ENCODE results near the gene TUBB6. TPM values are rescaled to one million over a fixed set of nuclear protein-coding genes. Genes with fewer than 3 reads are reported as not detected.
A peak's percentile ranks its signal among the peaks of the same experiment; 100 is the strongest.

Gene TUBB6
- total and polyA plus RNA-seq, 3 experiments from 2014 or later, result 0.77 to 9.1 (median 8.8) TPM

GRCh38 chr18:12314591-12315305 is 6.7 kb downstream of the TUBB6 start:
- Mint-ChIP-seq H3K9me3 (peaks cover 7 to 22% (median 19%) of the 10 kb centered on the region in 5 donors), H3K4me3 (no peak overlapping the region), H3K27ac (peak overlapping the region in 1 of 8 donors; percentile 36), H3K4me1 (no peaks in the 10 kb centered on the region), H3K27me3 (peaks cover 9 to 19% of the 10 kb centered on the region in 2 donors), H3K36me3 (peaks cover 0 to 7% (median 2%) of the 10 kb centered on the region in 3 donors)
- no peak for DNase-seq
- H3K27ac ChIP-seq (ENCODE audit: low read depth, low read length), result no peak overlapping the region
- H3K36me3 ChIP-seq (ENCODE audit: insufficient read depth, low read length), result no peaks in the 10 kb centered on the region
- no peak overlapping the region for H3K4me3 ChIP-seq (ENCODE audit: low read length)
- H3K27me3 ChIP-seq (ENCODE audit: insufficient read depth, low read length, poor library complexity, severe bottlenecking), result no peaks in the 10 kb centered on the region
- no peaks in the 10 kb centered on the region for H3K4me1 ChIP-seq (ENCODE audit: insufficient read depth, low read length)
- POLR2A ChIA-PET, result no interaction called here
- CTCF ChIA-PET, result interaction anchor here (1.2 to 2.8 kb wide), 2 partner anchors 13 to 20 kb away, joined by 3 to 18 read pairs; no protein-coding TSS in a partner anchor
- H3K9me3 ChIP-seq (ENCODE audit: low read length), result no peaks in the 10 kb centered on the region

GRCh38 chr18:12315490-12315889 is 7.4 kb downstream of the TUBB6 start:
- ChIA-PET CTCF (interaction anchor here (1.2 to 2.8 kb wide), 2 partner anchors 12 to 19 kb away, joined by 3 to 18 read pairs; no protein-coding TSS in a partner anchor), POLR2A (no interaction called here)
- Mint-ChIP-seq H3K9me3 (peaks cover 7 to 22% (median 19%) of the 10 kb centered on the region in 5 donors), H3K27me3 (peaks cover 7 to 16% of the 10 kb centered on the region in 2 donors), H3K4me1 (no peaks in the 10 kb centered on the region), H3K4me3 (no peak overlapping the region), H3K27ac (no peak overlapping the region), H3K36me3 (peaks cover 0 to 7% (median 2%) of the 10 kb centered on the region in 3 donors)
- Histone ChIP-seq H3K27ac (ENCODE audit: low read depth, low read length) (no peak overlapping the region), H3K27me3 (ENCODE audit: insufficient read depth, low read length, poor library complexity, severe bottlenecking) (no peaks in the 10 kb centered on the region), H3K4me3 (ENCODE audit: low read length) (no peak overlapping the region), H3K4me1 (ENCODE audit: insufficient read depth, low read length) (no peaks in the 10 kb centered on the region), H3K36me3 (ENCODE audit: insufficient read depth, low read length) (no peaks in the 10 kb centered on the region), H3K9me3 (ENCODE audit: low read length) (no peaks in the 10 kb centered on the region)
- no peak for DNase-seq

- no peak overlapping the region for H3K27ac Mint-ChIP-seq
- ChIA-PET CTCF (interaction anchor here (1.2 to 2.8 kb wide), 2 partner anchors 12 to 19 kb away, joined by 3 to 18 read pairs; no protein-coding TSS in a partner anchor), POLR2A (no interaction called here)
- DNase-seq, result no peak
- H3K36me3 Mint-ChIP-seq, result peaks cover 0 to 3% (median 3%) of the 10 kb centered on the region in 3 donors
- H3K4me3 ChIP-seq (ENCODE audit: low read length), result no peak overlapping the region
- H3K9me3 Mint-ChIP-seq, result peaks cover 7 to 19% (median 16%) of the 10 kb centered on the region in 5 donors
- no peaks in the 10 kb centered on the region for H3K4me1 ChIP-seq (ENCODE audit: insufficient read depth, low read length)
- H3K27me3 Mint-ChIP-seq, result peaks cover 3 to 12% of the 10 kb centered on the region in 2 donors
- H3K9me3 ChIP-seq (ENCODE audit: low read length), result no peaks in the 10 kb centered on the region
- no peak overlapping the region for H3K4me3 Mint-ChIP-seq
- no peak overlapping the region for H3K27ac ChIP-seq (ENCODE audit: low read depth, low read length)
- H3K4me1 Mint-ChIP-seq, result no peaks in the 10 kb centered on the region
- H3K27me3 ChIP-seq (ENCODE audit: insufficient read depth, low read length, poor library complexity, severe bottlenecking), result no peaks in the 10 kb centered on the region
- H3K36me3 ChIP-seq (ENCODE audit: insufficient read depth, low read length), result no peaks in the 10 kb centered on the region
Observed at GRCh38 chr18:12315911-12316310, 7.9 kb downstream of the TUBB6 start.

- no peaks in the 10 kb centered on the region for H3K27me3 ChIP-seq (ENCODE audit: insufficient read depth, low read length, poor library complexity, severe bottlenecking)
- CTCF ChIA-PET, result interaction anchor here (4.0 kb wide), 1 partner anchor 10 kb away, joined by 14 read pairs; no protein-coding TSS in a partner anchor
- POLR2A ChIA-PET, result no interaction called here
- no peak overlapping the region for H3K4me3 Mint-ChIP-seq
- peak overlapping the region in 1 of 8 donors; percentile 38 for H3K27ac Mint-ChIP-seq
- H3K4me3 ChIP-seq (ENCODE audit: low read length), result no peak overlapping the region
- no peaks in the 10 kb centered on the region for H3K4me1 Mint-ChIP-seq
- no peaks in the 10 kb centered on the region for H3K27me3 Mint-ChIP-seq
- no peak overlapping the region for H3K27ac ChIP-seq (ENCODE audit: low read depth, low read length)
- no peak for DNase-seq
- H3K4me1 ChIP-seq (ENCODE audit: insufficient read depth, low read length), result no peaks in the 10 kb centered on the region
- H3K36me3 Mint-ChIP-seq, result peaks cover 0 to 4% (median 4%) of the 10 kb centered on the region in 3 donors
- no peaks in the 10 kb centered on the region for H3K9me3 ChIP-seq (ENCODE audit: low read length)
- H3K9me3 Mint-ChIP-seq, result peaks cover 0 to 8% (median 6%) of the 10 kb centered on the region in 5 donors
- no peaks in the 10 kb centered on the region for H3K36me3 ChIP-seq (ENCODE audit: insufficient read depth, low read length)
Observed at GRCh38 chr18:12317664-12318333, 9.8 kb downstream of the TUBB6 start.

- no peaks in the 10 kb centered on the region for H3K4me1 Mint-ChIP-seq
- H3K36me3 Mint-ChIP-seq, result peaks cover 0 to 7% (median 4%) of the 10 kb centered on the region in 3 donors
- POLR2A ChIA-PET, result no interaction called here
- no peaks in the 10 kb centered on the region for H3K27me3 ChIP-seq (ENCODE audit: insufficient read depth, low read length, poor library complexity, severe bottlenecking)
- H3K4me3 ChIP-seq (ENCODE audit: low read length), result no peak overlapping the region
- no peak overlapping the region for H3K4me3 Mint-ChIP-seq
- no peaks in the 10 kb centered on the region for H3K9me3 ChIP-seq (ENCODE audit: low read length)
- CTCF ChIA-PET, result interaction anchor here (4.0 kb wide), 1 partner anchor 10 kb away, joined by 14 read pairs; no protein-coding TSS in a partner anchor
- no peaks in the 10 kb centered on the region for H3K36me3 ChIP-seq (ENCODE audit: insufficient read depth, low read length)
- H3K27me3 Mint-ChIP-seq, result no peaks in the 10 kb centered on the region
- H3K27ac ChIP-seq (ENCODE audit: low read depth, low read length), result no peak overlapping the region
- no peaks in the 10 kb centered on the region for H3K4me1 ChIP-seq (ENCODE audit: insufficient read depth, low read length)
- H3K27ac Mint-ChIP-seq, result peak overlapping the region in 1 of 8 donors; percentile 38
- DNase-seq, result no peak
- peaks cover 0 to 5% (median 4%) of the 10 kb centered on the region in 5 donors for H3K9me3 Mint-ChIP-seq
Observed at GRCh38 chr18:12318334-12318697, 10.3 kb downstream of the TUBB6 start.

GRCh38 chr18:12318857-12319256 is 10.8 kb downstream of the TUBB6 start:
- DNase-seq, result no peak
- Histone ChIP-seq H3K4me3 (ENCODE audit: low read length) (no peak overlapping the region), H3K9me3 (ENCODE audit: low read length) (no peaks in the 10 kb centered on the region), H3K27me3 (ENCODE audit: insufficient read depth, low read length, poor library complexity, severe bottlenecking) (no peaks in the 10 kb centered on the region), H3K27ac (ENCODE audit: low read depth, low read length) (no peak overlapping the region), H3K36me3 (ENCODE audit: insufficient read depth, low read length) (no peaks in the 10 kb centered on the region), H3K4me1 (ENCODE audit: insufficient read depth, low read length) (no peaks in the 10 kb centered on the region)
- ChIA-PET POLR2A (no interaction called here), CTCF (interaction anchor here (4.0 kb wide), 1 partner anchor 9 kb away, joined by 14 read pairs; no protein-coding TSS in a partner anchor)
- Mint-ChIP-seq H3K27ac (no peak overlapping the region), H3K4me3 (no peak overlapping the region), H3K9me3 (no peaks in the 10 kb centered on the region), H3K4me1 (no peaks in the 10 kb centered on the region), H3K36me3 (peaks cover 0 to 9% (median 4%) of the 10 kb centered on the region in 3 donors), H3K27me3 (no peaks in the 10 kb centered on the region)

- H3K27ac Mint-ChIP-seq, result no peak overlapping the region
- POLR2A ChIA-PET, result no interaction called here
- no peaks in the 10 kb centered on the region for H3K27me3 ChIP-seq (ENCODE audit: insufficient read depth, low read length, poor library complexity, severe bottlenecking)
- H3K4me3 Mint-ChIP-seq, result no peak overlapping the region
- peaks cover 5 to 31% (median 8%) of the 10 kb centered on the region in 3 donors for H3K36me3 Mint-ChIP-seq
- H3K27ac ChIP-seq (ENCODE audit: low read depth, low read length), result no peak overlapping the region
- CTCF ChIA-PET, result no interaction called here
- H3K4me1 Mint-ChIP-seq, result no peaks in the 10 kb centered on the region
- no peaks in the 10 kb centered on the region for H3K9me3 Mint-ChIP-seq
- no peak for DNase-seq
- H3K27me3 Mint-ChIP-seq, result no peaks in the 10 kb centered on the region
- H3K4me3 ChIP-seq (ENCODE audit: low read length), result no peak overlapping the region
- H3K4me1 ChIP-seq (ENCODE audit: insufficient read depth, low read length), result no peaks in the 10 kb centered on the region
- peaks cover 8% of the 10 kb centered on the region for H3K36me3 ChIP-seq (ENCODE audit: insufficient read depth, low read length)
- no peaks in the 10 kb centered on the region for H3K9me3 ChIP-seq (ENCODE audit: low read length)
Observed at GRCh38 chr18:12321333-12321732, 13.3 kb downstream of the TUBB6 start.

Measured in CD8-positive, alpha-beta memory T cell (primary cell).